Loucy (cell line): ENCODE measurements around the gene TNFRSF19.

ENCODE experiments used
- H2AFZ ChIP-seq: fragments of 200-600 bp; sonication (generic); 2 replicates; pipeline ENCODE4 v1.6.0; 2016; ENCODE audit warnings: antibody characterized with exemption, mild to moderate bottlenecking, low read length, moderate library complexity
- H3F3A ChIP-seq: fragments of 200-600 bp; 2 replicates; pipeline ENCODE4 v1.6.0; 2016; ENCODE audit warnings: antibody characterized with exemption, low read depth, mild to moderate bottlenecking
- H3K27me3 ChIP-seq: fragments of 200-600 bp; sonication (generic); 2 replicates; pipeline ENCODE4 v1.6.1; 2014; ENCODE audit warnings: low read length, mild to moderate bottlenecking; ENCODE audit not compliant: insufficient read depth, poor library complexity, severe bottlenecking
- H3K36me3 ChIP-seq: fragments of 200-600 bp; sonication (generic); 2 replicates; pipeline ENCODE4 v1.6.1; 2016; ENCODE audit warnings: low read length; ENCODE audit not compliant: insufficient read depth
- H3K4me1 ChIP-seq: fragments of 200-600 bp; sonication (generic); 2 replicates; pipeline ENCODE4 v1.5.1; 2014; ENCODE audit warnings: low read length, mild to moderate bottlenecking; ENCODE audit not compliant: insufficient read depth, poor library complexity, severe bottlenecking
- H3K4me2 ChIP-seq: fragments of 200-600 bp; sonication (generic); 2 replicates; pipeline ENCODE4 v1.6.0; 2014; ENCODE audit warnings: antibody characterized with exemption, low read length, low read depth, mild to moderate bottlenecking; ENCODE audit not compliant: poor library complexity, severe bottlenecking
- H3K4me3 ChIP-seq: fragments of 200-600 bp; sonication (generic); 2 replicates; pipeline ENCODE4 v1.5.1; 2014; ENCODE audit warnings: low read length, mild to moderate bottlenecking, mixed read lengths; ENCODE audit not compliant: poor library complexity, severe bottlenecking
- H3K79me2 ChIP-seq: fragments of 200-600 bp; sonication (generic); 2 replicates; pipeline ENCODE4 v1.6.1; 2014; ENCODE audit warnings: low read length; ENCODE audit not compliant: insufficient read depth
- H3K9ac ChIP-seq: fragments of 200-600 bp; sonication (generic); 2 replicates; pipeline ENCODE4 v1.6.0; 2014; ENCODE audit warnings: mild to moderate bottlenecking, low read depth, low read length, moderate library complexity; ENCODE audit not compliant: poor library complexity, severe bottlenecking
- H3K9me2 ChIP-seq: fragments of 200-600 bp; sonication (generic); replicated peaks from 2 replicates; pipeline ENCODE4 v1.6.1; 2016; ENCODE audit warnings: low read depth, low read length, mixed read lengths
- H3K9me3 ChIP-seq: fragments of 200-600 bp; sonication (generic); 2 replicates; pipeline ENCODE4 v1.6.1; 2014; ENCODE audit warnings: mild to moderate bottlenecking, antibody characterized with exemption, low read length, low read depth; ENCODE audit not compliant: insufficient read depth
- H4K20me1 ChIP-seq: fragments of 200-600 bp; sonication (generic); 2 replicates; pipeline ENCODE4 v1.6.0; 2014; ENCODE audit warnings: antibody characterized with exemption, low read length, mild to moderate bottlenecking; ENCODE audit not compliant: insufficient read depth, poor library complexity, severe bottlenecking
- EZH2phosphoT487 ChIP-seq: fragments of 200-600 bp; IDR thresholded peaks from 2 replicates; pipeline ENCODE4 v1.6.1; 2018; ENCODE audit warnings: antibody characterized with exemption, mild to moderate bottlenecking, moderate library complexity, borderline replicate concordance
- TF ChIP-seq, protein P1 (sequence below): fragments of 200-600 bp; sonication (generic); conservative IDR thresholded peaks from 2 replicates; pipeline ENCODE4 v1.5.1; 2014; ENCODE audit warnings: mild to moderate bottlenecking, antibody characterized with exemption, low read length

Gene TNFRSF19

DNA sequence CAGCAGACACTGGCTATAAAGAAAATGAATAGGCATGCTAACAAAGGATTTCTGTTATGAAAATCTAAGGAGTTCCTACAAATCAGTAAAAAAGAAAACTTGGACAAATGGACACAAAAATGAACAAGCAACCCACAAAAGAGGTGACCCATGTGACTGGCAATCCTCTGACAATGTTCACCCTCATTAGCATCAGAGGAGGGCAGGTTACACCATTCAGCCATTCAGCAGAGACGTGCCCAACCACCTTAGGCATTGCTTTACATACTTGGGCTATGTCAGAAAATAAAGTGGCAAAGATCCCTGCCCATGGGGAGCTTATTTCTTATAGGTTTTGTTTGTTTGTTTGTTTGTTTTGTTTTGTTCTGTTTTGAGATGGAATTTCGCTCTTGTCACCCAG is 46.0 kb downstream of the TNFRSF19 start:
- Histone ChIP-seq H3F3A (no peaks in the 10 kb centered on the region), H4K20me1 (no peaks in the 10 kb centered on the region), H2AFZ (no peak overlapping the region), H3K9me3 (no peaks in the 10 kb centered on the region), H3K36me3 (no peaks in the 10 kb centered on the region), H3K9ac (no peak overlapping the region), H3K4me1 (peaks cover 4% of the 10 kb centered on the region), H3K79me2 (no peaks in the 10 kb centered on the region), H3K9me2 (no peaks in the 10 kb centered on the region), H3K27me3 (no peaks in the 10 kb centered on the region), H3K4me2 (no peak overlapping the region), H3K4me3 (no peak overlapping the region)
- no peak for TF ChIP-seq EZH2phosphoT487
- TF ChIP-seq, protein P1, sequence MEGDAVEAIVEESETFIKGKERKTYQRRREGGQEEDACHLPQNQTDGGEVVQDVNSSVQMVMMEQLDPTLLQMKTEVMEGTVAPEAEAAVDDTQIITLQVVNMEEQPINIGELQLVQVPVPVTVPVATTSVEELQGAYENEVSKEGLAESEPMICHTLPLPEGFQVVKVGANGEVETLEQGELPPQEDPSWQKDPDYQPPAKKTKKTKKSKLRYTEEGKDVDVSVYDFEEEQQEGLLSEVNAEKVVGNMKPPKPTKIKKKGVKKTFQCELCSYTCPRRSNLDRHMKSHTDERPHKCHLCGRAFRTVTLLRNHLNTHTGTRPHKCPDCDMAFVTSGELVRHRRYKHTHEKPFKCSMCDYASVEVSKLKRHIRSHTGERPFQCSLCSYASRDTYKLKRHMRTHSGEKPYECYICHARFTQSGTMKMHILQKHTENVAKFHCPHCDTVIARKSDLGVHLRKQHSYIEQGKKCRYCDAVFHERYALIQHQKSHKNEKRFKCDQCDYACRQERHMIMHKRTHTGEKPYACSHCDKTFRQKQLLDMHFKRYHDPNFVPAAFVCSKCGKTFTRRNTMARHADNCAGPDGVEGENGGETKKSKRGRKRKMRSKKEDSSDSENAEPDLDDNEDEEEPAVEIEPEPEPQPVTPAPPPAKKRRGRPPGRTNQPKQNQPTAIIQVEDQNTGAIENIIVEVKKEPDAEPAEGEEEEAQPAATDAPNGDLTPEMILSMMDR = no peak

DNA sequence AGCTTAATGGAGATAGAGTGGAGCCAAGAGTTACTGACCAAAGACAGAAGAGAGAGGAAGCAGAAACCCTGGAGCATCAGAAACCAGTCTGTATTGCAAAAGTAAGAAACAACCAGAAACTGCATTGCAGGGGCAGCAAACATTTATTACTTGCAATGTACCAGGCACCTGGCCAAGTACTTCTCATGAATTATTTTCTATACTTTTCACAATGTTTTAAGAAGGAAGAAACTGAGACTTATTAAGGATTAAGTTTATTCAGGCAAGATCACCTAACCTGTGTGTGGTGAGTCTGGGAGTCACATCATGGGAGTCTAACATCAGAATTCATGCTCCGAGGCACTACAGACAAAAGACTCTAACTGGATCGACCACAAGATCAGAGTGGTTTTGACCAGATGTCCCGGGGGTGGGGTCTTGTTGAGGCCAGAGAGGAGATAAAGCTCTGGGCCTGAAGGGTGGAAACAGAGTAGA is 47.4 kb downstream of the TNFRSF19 start:
- Histone ChIP-seq H3K4me1 (peaks cover 4% of the 10 kb centered on the region), H3K27me3 (no peaks in the 10 kb centered on the region), H4K20me1 (no peaks in the 10 kb centered on the region), H3K9ac (no peak overlapping the region), H3K4me2 (no peak overlapping the region), H3F3A (no peaks in the 10 kb centered on the region), H3K9me2 (no peaks in the 10 kb centered on the region), H3K79me2 (no peaks in the 10 kb centered on the region), H3K9me3 (no peaks in the 10 kb centered on the region), H2AFZ (no peak overlapping the region), H3K36me3 (no peaks in the 10 kb centered on the region), H3K4me3 (no peak overlapping the region)
- TF ChIP-seq EZH2phosphoT487 = no peak
- TF ChIP-seq, protein P1 = no peak

GRCh38 chr13:23618341-23618740 is 48.1 kb downstream of the TNFRSF19 start:
- Histone ChIP-seq H3K27me3 (no peaks in the 10 kb centered on the region), H3K4me2 (no peak overlapping the region), H3K4me3 (no peak overlapping the region), H3K9me3 (no peaks in the 10 kb centered on the region), H3K36me3 (no peaks in the 10 kb centered on the region), H4K20me1 (no peaks in the 10 kb centered on the region), H3K9ac (no peak overlapping the region), H3F3A (no peaks in the 10 kb centered on the region), H3K79me2 (no peaks in the 10 kb centered on the region), H3K9me2 (no peaks in the 10 kb centered on the region), H3K4me1 (peaks cover 4% of the 10 kb centered on the region), H2AFZ (no peak overlapping the region)
- TF ChIP-seq, protein P1 = no peak
- no peak for TF ChIP-seq EZH2phosphoT487
